Gastroesophageal sphincter (tissue), 3 donors: Measurements from ENCODE around the gene EXOC1.

Experiments used
- POLR2A ChIP-seq, 2 donors: fragments of 450-650 bp; IDR thresholded peaks; one replicate each; pipeline ENCODE4 v1.6.1; 2017; ENCODE audit warnings: antibody characterized with exemption in 2 of 2, mild to moderate bottlenecking in 2 of 2, moderate library complexity in 1 of 2
- TF ChIP-seq, protein P1 (sequence below), 4 experiments: fragments of 200-600 bp in 2 of 4; fragments of 450-650 bp in 2 of 4; sonication (generic) in 1 of 4; IDR thresholded peaks; one replicate each; pipeline ENCODE4 v1.5.1; 2017 to 2019; ENCODE audit warnings: antibody characterized with exemption in 4 of 4, mild to moderate bottlenecking in 2 of 4, moderate library complexity in 2 of 4

DNA sequence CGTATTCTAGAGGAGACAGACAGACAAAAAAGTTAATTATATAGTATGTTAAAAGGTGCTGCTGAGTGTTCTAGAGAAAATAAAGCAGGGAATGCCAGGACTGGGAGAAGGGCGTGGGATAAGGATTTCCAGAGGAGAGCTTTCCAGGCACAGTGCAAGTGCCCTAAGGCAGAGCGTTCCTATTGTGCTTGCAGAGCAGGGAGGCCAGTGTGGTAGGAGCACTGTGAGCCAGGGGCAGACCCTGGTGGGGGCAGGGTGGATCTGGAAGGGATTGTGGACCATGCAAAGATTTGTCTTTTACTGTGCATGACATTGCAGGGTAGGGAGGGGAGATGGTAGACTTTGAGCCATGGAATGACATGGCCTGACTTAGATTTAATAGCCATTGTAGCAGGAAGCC is 25.8 kb downstream of the EXOC1 start:
- TF ChIP-seq, protein P1, sequence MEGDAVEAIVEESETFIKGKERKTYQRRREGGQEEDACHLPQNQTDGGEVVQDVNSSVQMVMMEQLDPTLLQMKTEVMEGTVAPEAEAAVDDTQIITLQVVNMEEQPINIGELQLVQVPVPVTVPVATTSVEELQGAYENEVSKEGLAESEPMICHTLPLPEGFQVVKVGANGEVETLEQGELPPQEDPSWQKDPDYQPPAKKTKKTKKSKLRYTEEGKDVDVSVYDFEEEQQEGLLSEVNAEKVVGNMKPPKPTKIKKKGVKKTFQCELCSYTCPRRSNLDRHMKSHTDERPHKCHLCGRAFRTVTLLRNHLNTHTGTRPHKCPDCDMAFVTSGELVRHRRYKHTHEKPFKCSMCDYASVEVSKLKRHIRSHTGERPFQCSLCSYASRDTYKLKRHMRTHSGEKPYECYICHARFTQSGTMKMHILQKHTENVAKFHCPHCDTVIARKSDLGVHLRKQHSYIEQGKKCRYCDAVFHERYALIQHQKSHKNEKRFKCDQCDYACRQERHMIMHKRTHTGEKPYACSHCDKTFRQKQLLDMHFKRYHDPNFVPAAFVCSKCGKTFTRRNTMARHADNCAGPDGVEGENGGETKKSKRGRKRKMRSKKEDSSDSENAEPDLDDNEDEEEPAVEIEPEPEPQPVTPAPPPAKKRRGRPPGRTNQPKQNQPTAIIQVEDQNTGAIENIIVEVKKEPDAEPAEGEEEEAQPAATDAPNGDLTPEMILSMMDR (IDR thresholded peaks at IDR 0.05) = no peak
- TF ChIP-seq POLR2A (IDR thresholded peaks at IDR 0.05) = no peak
